SK-N-SH (cell line): ENCODE measurements around the gene PEX10. TPM values are rescaled to one million over a fixed set of nuclear protein-coding genes. Genes with fewer than 3 reads are reported as not detected.
A peak's percentile ranks its signal among the peaks of the same experiment; 100 is the strongest.

ENCODE experiments used
- CTCF ChIA-PET: fragments of 300-600, 350-600 bp; formaldehyde crosslinking; extraction: SDS; loops from one replicate; lab custom pipeline; 2021; lab: Yijun Ruan, JAX
- POLR2A ChIA-PET: fragments of 350-600 bp; sonication (Branson Sonifier 250); formaldehyde crosslinking; extraction: SDS; loops from one replicate; lab custom pipeline; 2020; ENCODE audit warnings: antibody characterized with exemption, inconsistent platforms; lab: Yijun Ruan, JAX
- DNase-seq: peaks from one replicate; pipeline ENCODE4 v3.0.0; 2012
- H2AFZ ChIP-seq: fragments of 200-600 bp; sonication (generic); 2 replicates; pipeline ENCODE4 v1.8.1; 2016; ENCODE audit warnings: antibody characterized with exemption, mild to moderate bottlenecking, low read depth
- H3F3A ChIP-seq: fragments of 200-600 bp; sonication (generic); replicated peaks from 2 replicates; pipeline ENCODE3; 2016; ENCODE audit warnings: antibody characterized with exemption, mild to moderate bottlenecking; ENCODE audit not compliant: insufficient read depth
- H3K27ac ChIP-seq, 2 experiments: fragments of 200-500 bp in 1 of 2; fragments of 200-600 bp in 1 of 2; sonication (Bioruptor generic) in 1 of 2; sonication (generic), shearing (Covaris generic) in 1 of 2; 2 replicates each; pipeline versions ENCODE4 v1.5.1 to v1.6.1; 2014 to 2016; ENCODE audit warnings: low read depth in 2 of 2, inconsistent platforms in 1 of 2, low read length in 1 of 2, mild to moderate bottlenecking in 1 of 2, mixed read lengths in 1 of 2
- H3K27me3 ChIP-seq: fragments of 200-600 bp; sonication (generic), shearing (Covaris generic); 2 replicates; pipeline ENCODE4 v1.6.1; 2016; ENCODE audit warnings: mixed run types; ENCODE audit not compliant: insufficient read depth
- H3K36me3 ChIP-seq, 2 experiments: fragments of 200-500 bp in 1 of 2; fragments of 200-600 bp in 1 of 2; sonication (Bioruptor generic) in 1 of 2; sonication (generic) in 1 of 2; replicated peaks in 1 of 2; 2 replicates each; pipeline versions ENCODE3 to v1.5.1; 2014 to 2016; ENCODE audit warnings: low read length in 1 of 2, mild to moderate bottlenecking in 1 of 2; ENCODE audit not compliant: insufficient read depth in 2 of 2, control insufficient read depth in 1 of 2
- H3K4me1 ChIP-seq, 2 experiments: fragments of 200-500 bp in 1 of 2; fragments of 200-600 bp in 1 of 2; sonication (Bioruptor generic) in 1 of 2; sonication (generic), shearing (Covaris generic) in 1 of 2; 2 replicates each; pipeline versions ENCODE4 v1.5.1 to v1.6.1; 2014 to 2016; ENCODE audit warnings: low read depth in 1 of 2, low read length in 1 of 2, mixed run types in 1 of 2; ENCODE audit not compliant: insufficient read depth in 2 of 2, control insufficient read depth in 1 of 2
- H3K4me2 ChIP-seq: fragments of 200-600 bp; sonication (generic), shearing (Covaris generic); 2 replicates; pipeline ENCODE4 v1.6.1; 2017; ENCODE audit warnings: mixed run types
- H3K4me3 ChIP-seq, 2 experiments: fragments of 200-500 bp in 1 of 2; fragments of 200-600 bp in 1 of 2; sonication (Bioruptor generic) in 1 of 2; sonication (generic), shearing (Covaris generic) in 1 of 2; 2 replicates each; pipeline versions ENCODE4 v1.5.1 to v1.8.1; 2014 to 2016; ENCODE audit warnings: low read depth in 2 of 2, inconsistent platforms in 1 of 2, low read length in 1 of 2, mild to moderate bottlenecking in 1 of 2, mixed read lengths in 1 of 2, moderate library complexity in 1 of 2
- H3K79me2 ChIP-seq: fragments of 200-600 bp; sonication (generic); 2 replicates; pipeline ENCODE4 v1.8.1; 2017; ENCODE audit warnings: mild to moderate bottlenecking; ENCODE audit not compliant: insufficient read depth
- H3K9ac ChIP-seq: fragments of 200-600 bp; sonication (generic); 2 replicates; pipeline ENCODE4 v1.6.1; 2017; ENCODE audit warnings: mixed run types
- H3K9me2 ChIP-seq: fragments of 200-600 bp; sonication (generic); 2 replicates; pipeline ENCODE4 v1.6.1; 2017; ENCODE audit warnings: mixed run types
- H3K9me3 ChIP-seq: fragments of 200-600 bp; sonication (generic); 2 replicates; pipeline ENCODE4 v1.6.1; 2017; ENCODE audit warnings: mixed run types, mild to moderate bottlenecking, moderate library complexity
- H4K20me1 ChIP-seq: fragments of 200-600 bp; sonication (generic); 2 replicates; pipeline ENCODE4 v1.6.1; 2017; ENCODE audit warnings: mild to moderate bottlenecking, mixed run types; ENCODE audit not compliant: insufficient read depth
- CHD2 ChIP-seq: fragments of 150-350 bp; IDR thresholded peaks from 2 replicates; pipeline ENCODE4 v1.6.1; 2018; ENCODE audit warnings: low read length; ENCODE audit not compliant: partially characterized antibody
- FOSL2 ChIP-seq: IDR thresholded peaks from 2 replicates; pipeline ENCODE4 v1.4.0; 2012; ENCODE audit warnings: low read depth, mild to moderate bottlenecking, moderate library complexity, borderline replicate concordance
- GATA2 ChIP-seq: sonication (generic); formaldehyde crosslinking; IDR thresholded peaks from 2 replicates; pipeline ENCODE4 v1.5.0; 2020; ENCODE audit warnings: mild to moderate bottlenecking, missing genetic modification reagents
- JUND ChIP-seq: IDR thresholded peaks from 2 replicates; pipeline ENCODE4 v1.4.0; 2012
- MEF2A ChIP-seq: IDR thresholded peaks from 2 replicates; pipeline ENCODE4 v1.4.0; 2012; ENCODE audit warnings: low read depth, borderline replicate concordance
- NFIC ChIP-seq: IDR thresholded peaks from 2 replicates; pipeline ENCODE4 v1.4.0; 2012; ENCODE audit warnings: borderline replicate concordance
- POLR2AphosphoS5 ChIP-seq: IDR thresholded peaks from 2 replicates; pipeline ENCODE4 v1.6.1; 2012; ENCODE audit warnings: low read depth, low read length
- RAD21 ChIP-seq: IDR thresholded peaks from 2 replicates; pipeline ENCODE4 v1.6.1; 2012; ENCODE audit warnings: mild to moderate bottlenecking, low read length
- RXRA ChIP-seq: IDR thresholded peaks from 2 replicates; pipeline ENCODE4 v1.4.0; 2012; ENCODE audit warnings: low read depth, mild to moderate bottlenecking, borderline replicate concordance
- TCF12 ChIP-seq: IDR thresholded peaks from 2 replicates; pipeline ENCODE4 v1.4.0; 2012
- WGBS: methylation state at CpG from one replicate; pipeline ENCODE4 v1.1.6; 2017; ENCODE audit warnings: low lambda C conversion rate; 5-methylcytosine and 5-hydroxymethylcytosine counted together
- polyA plus RNA-seq, 3 experiments: library from polyadenylated mRNA; depleted of rRNA; stranded (reverse); fragments of >200 nt; gene quantifications; 2 replicates each; pipeline ENCODE4 v1.2.3, GENCODE V29; 2012
- TF ChIP-seq, protein P1 (sequence below): IDR thresholded peaks from 2 replicates; pipeline ENCODE4 v1.6.1; 2012; ENCODE audit warnings: mild to moderate bottlenecking, low read depth, low read length, moderate library complexity
- TF ChIP-seq, protein P2 (sequence below): IDR thresholded peaks from 2 replicates; pipeline ENCODE4; 2012
- TF ChIP-seq, protein P3 (sequence below): IDR thresholded peaks from 2 replicates; pipeline ENCODE4 v1.4.0; 2012; ENCODE audit warnings: low read depth
- TF ChIP-seq, protein P4 (sequence below): fragments of 200-600 bp; sonication (generic); IDR thresholded peaks from 2 replicates; pipeline ENCODE4 v1.6.1; 2017; ENCODE audit warnings: antibody characterized with exemption, mild to moderate bottlenecking, moderate library complexity

Gene PEX10
- polyA plus RNA-seq, 1 of the 3 experiments (the other 2 are of a cell fraction), result 28.6 TPM

DNA sequence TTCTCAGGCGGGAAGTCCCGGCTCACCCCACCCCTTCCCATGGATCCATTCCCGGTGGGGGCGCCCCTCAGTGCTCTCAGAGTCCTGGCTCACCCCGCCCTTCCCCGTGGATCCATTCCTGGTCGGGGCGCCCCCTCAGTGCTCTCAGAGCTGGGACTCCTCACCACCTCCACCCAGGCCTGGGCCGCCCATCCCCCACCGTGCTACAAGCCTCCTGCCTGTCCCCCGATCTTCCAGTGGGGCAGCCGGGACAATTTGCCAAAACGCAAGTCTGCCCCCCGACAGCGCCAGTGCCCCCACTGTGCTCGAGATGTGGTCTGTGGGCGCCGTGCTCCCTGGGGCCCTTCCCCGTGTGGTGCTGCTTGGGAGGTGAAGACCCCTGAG is 40.6 kb upstream of the PEX10 start (continued):
- no peak for TF ChIP-seq GATA2 (CRISPR knock-in tag)
- TF ChIP-seq, protein P1, sequence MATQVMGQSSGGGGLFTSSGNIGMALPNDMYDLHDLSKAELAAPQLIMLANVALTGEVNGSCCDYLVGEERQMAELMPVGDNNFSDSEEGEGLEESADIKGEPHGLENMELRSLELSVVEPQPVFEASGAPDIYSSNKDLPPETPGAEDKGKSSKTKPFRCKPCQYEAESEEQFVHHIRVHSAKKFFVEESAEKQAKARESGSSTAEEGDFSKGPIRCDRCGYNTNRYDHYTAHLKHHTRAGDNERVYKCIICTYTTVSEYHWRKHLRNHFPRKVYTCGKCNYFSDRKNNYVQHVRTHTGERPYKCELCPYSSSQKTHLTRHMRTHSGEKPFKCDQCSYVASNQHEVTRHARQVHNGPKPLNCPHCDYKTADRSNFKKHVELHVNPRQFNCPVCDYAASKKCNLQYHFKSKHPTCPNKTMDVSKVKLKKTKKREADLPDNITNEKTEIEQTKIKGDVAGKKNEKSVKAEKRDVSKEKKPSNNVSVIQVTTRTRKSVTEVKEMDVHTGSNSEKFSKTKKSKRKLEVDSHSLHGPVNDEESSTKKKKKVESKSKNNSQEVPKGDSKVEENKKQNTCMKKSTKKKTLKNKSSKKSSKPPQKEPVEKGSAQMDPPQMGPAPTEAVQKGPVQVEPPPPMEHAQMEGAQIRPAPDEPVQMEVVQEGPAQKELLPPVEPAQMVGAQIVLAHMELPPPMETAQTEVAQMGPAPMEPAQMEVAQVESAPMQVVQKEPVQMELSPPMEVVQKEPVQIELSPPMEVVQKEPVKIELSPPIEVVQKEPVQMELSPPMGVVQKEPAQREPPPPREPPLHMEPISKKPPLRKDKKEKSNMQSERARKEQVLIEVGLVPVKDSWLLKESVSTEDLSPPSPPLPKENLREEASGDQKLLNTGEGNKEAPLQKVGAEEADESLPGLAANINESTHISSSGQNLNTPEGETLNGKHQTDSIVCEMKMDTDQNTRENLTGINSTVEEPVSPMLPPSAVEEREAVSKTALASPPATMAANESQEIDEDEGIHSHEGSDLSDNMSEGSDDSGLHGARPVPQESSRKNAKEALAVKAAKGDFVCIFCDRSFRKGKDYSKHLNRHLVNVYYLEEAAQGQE, result no peak

DNA sequence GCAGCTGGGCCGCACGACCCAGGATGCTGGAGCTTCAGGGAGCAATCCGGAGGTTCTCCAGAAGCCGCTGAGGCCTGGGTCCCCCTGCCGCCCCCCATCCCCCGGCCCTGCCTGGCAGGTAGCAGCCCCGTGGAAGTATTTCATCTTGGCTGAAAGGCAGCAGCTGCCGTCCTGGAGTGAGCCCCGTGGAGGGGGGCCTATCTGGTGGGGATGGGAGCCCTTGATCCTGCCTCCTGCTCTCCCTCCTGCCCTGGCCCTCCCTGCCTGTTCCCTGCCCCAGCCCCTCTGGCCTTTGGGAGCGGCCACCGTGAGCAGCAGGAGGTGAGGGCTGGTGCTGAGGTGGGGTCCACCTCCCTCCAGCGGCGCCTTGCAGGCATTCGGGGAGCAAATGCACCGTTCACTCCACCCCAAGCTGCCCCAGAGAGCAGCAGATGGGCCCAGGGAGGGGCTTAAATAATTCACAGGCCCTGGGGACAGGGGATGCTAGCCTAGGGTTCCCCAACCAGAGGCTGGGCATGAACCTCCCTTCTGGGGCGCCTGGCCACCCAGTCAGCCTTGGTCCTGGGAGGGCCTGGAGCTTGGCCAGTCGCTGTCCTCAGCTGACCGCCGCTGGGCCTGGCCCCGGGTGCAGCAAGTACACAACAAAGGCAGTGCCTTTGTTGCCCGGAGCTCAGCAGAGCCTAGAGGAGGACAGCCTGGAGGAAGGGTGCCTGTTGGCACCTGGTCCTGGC is 40.0 kb upstream of the PEX10 start:
- H3K27ac ChIP-seq, result peak overlapping the region in 1 of 2 experiments; percentile 64; a peak in 2 of 4 replicates
- H4K20me1 ChIP-seq, result no peaks in the 10 kb centered on the region
- POLR2A ChIA-PET, result interaction anchor here (0.7 to 0.8 kb wide), 2 partner anchors 10 to 74 kb away, joined by 3 read pairs; partner anchors contain the start of gene PANK4
- H3K4me3 ChIP-seq, result no peak overlapping the region
- no CpG with 5 or more reads among the region's 21 CpGs for WGBS
- peak overlapping the region; percentile 41; the same call in 1 of the 2 replicates for H2AFZ ChIP-seq
- no peaks in the 10 kb centered on the region for H3K9me3 ChIP-seq
- no peaks in the 10 kb centered on the region for H3K27me3 ChIP-seq
- H3K4me2 ChIP-seq, result peak overlapping the region; percentile 55; the same call in 1 of the 2 replicates
- no peaks in the 10 kb centered on the region for H3K9me2 ChIP-seq
- peaks cover 0 to 14% of the 10 kb centered on the region in 2 experiments; a peak in 1 of 4 replicates for H3K4me1 ChIP-seq
- no peaks in the 10 kb centered on the region for H3K36me3 ChIP-seq
- no peak for TF ChIP-seq CHD2
- no peak for TF ChIP-seq POLR2AphosphoS5
- TF ChIP-seq, protein P2, sequence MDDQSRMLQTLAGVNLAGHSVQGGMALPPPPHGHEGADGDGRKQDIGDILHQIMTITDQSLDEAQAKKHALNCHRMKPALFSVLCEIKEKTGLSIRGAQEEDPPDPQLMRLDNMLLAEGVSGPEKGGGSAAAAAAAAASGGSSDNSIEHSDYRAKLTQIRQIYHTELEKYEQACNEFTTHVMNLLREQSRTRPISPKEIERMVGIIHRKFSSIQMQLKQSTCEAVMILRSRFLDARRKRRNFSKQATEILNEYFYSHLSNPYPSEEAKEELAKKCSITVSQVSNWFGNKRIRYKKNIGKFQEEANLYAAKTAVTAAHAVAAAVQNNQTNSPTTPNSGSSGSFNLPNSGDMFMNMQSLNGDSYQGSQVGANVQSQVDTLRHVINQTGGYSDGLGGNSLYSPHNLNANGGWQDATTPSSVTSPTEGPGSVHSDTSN, result no peak
- TF ChIP-seq RAD21, result no peak
- TF ChIP-seq JUND, result no peak
- TF ChIP-seq RXRA, result no peak
- TF ChIP-seq, protein P3, sequence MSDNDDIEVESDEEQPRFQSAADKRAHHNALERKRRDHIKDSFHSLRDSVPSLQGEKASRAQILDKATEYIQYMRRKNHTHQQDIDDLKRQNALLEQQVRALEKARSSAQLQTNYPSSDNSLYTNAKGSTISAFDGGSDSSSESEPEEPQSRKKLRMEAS, result no peak
- TF ChIP-seq TCF12, result no peak
- TF ChIP-seq NFIC, result no peak
- TF ChIP-seq, protein P4, sequence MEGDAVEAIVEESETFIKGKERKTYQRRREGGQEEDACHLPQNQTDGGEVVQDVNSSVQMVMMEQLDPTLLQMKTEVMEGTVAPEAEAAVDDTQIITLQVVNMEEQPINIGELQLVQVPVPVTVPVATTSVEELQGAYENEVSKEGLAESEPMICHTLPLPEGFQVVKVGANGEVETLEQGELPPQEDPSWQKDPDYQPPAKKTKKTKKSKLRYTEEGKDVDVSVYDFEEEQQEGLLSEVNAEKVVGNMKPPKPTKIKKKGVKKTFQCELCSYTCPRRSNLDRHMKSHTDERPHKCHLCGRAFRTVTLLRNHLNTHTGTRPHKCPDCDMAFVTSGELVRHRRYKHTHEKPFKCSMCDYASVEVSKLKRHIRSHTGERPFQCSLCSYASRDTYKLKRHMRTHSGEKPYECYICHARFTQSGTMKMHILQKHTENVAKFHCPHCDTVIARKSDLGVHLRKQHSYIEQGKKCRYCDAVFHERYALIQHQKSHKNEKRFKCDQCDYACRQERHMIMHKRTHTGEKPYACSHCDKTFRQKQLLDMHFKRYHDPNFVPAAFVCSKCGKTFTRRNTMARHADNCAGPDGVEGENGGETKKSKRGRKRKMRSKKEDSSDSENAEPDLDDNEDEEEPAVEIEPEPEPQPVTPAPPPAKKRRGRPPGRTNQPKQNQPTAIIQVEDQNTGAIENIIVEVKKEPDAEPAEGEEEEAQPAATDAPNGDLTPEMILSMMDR, result no peak
- no peak for TF ChIP-seq FOSL2
- TF ChIP-seq MEF2A, result no peak
- TF ChIP-seq, protein P1, result no peak
- TF ChIP-seq, all 33 proteins: peak for 0
- H3K79me2 ChIP-seq, result no peaks in the 10 kb centered on the region
- H3F3A ChIP-seq, result no peaks in the 10 kb centered on the region
- CTCF ChIA-PET, result interaction anchor here (1.4 kb wide), 1 partner anchor 95 kb away, joined by 6 read pairs; no protein-coding TSS in a partner anchor
- H3K9ac ChIP-seq, result peak overlapping the region; percentile 44; the same call in 1 of the 2 replicates
- no peak for DNase-seq
